OCI-LY1 (cell line): ENCODE data around the gene HYAL1.

Experiments
- H2AFZ ChIP-seq: fragments of 200-600 bp; sonication (generic), shearing (Covaris generic); 2 replicates; pipeline ENCODE4 v1.6.0; 2014; ENCODE audit warnings: antibody characterized with exemption, mild to moderate bottlenecking, low read length
- H3F3A ChIP-seq: fragments of 200-600 bp; sonication (generic), shearing (Covaris generic); 2 replicates; pipeline ENCODE4 v1.6.0; 2014; ENCODE audit warnings: mild to moderate bottlenecking, antibody characterized with exemption, low read length, moderate library complexity; ENCODE audit not compliant: insufficient read depth
- H3K27ac ChIP-seq: fragments of 200-600 bp; sonication (generic); 2 replicates; pipeline ENCODE4 v1.5.1; 2014; ENCODE audit warnings: low read length, mixed run types, mild to moderate bottlenecking, low read depth; ENCODE audit not compliant: poor library complexity, severe bottlenecking
- H3K27me3 ChIP-seq: fragments of 200-600 bp; sonication (generic); 2 replicates; pipeline ENCODE4 v1.6.0; 2014; ENCODE audit warnings: antibody characterized with exemption, mild to moderate bottlenecking, low read length, moderate library complexity; ENCODE audit not compliant: insufficient read depth
- H3K36me3 ChIP-seq: fragments of 200-600 bp; sonication (generic); 2 replicates; pipeline ENCODE4 v1.6.1; 2014; ENCODE audit warnings: mild to moderate bottlenecking, antibody characterized with exemption, low read length, moderate library complexity, mixed read lengths; ENCODE audit not compliant: insufficient read depth
- H3K4me1 ChIP-seq: fragments of 200-600 bp; sonication (generic); 2 replicates; pipeline ENCODE4 v1.5.1; 2014; ENCODE audit warnings: mild to moderate bottlenecking, low read length, moderate library complexity; ENCODE audit not compliant: insufficient read depth, severe bottlenecking
- H3K4me2 ChIP-seq: fragments of 200-600 bp; sonication (generic), shearing (Covaris generic); 2 replicates; pipeline ENCODE4 v1.6.1; 2014; ENCODE audit warnings: low read length
- H3K4me3 ChIP-seq: fragments of 200-600 bp; sonication (generic); 2 replicates; pipeline ENCODE4 v1.5.1; 2014; ENCODE audit warnings: low read length, low read depth, mild to moderate bottlenecking, mixed read lengths; ENCODE audit not compliant: poor library complexity, severe bottlenecking
- H3K79me2 ChIP-seq: fragments of 200-600 bp; shearing (Covaris generic); 2 replicates; pipeline ENCODE4 v1.6.1; 2016; ENCODE audit warnings: mixed run types, low read length, mixed read lengths; ENCODE audit not compliant: insufficient read depth
- H3K9ac ChIP-seq: fragments of 200-600 bp; sonication (generic), shearing (Covaris generic); 2 replicates; pipeline ENCODE4 v1.6.1; 2014; ENCODE audit warnings: mild to moderate bottlenecking, low read length, mixed read lengths
- H3K9me2 ChIP-seq: fragments of 200-600 bp; sonication (generic), shearing (Covaris generic); 2 replicates; pipeline ENCODE4 v1.6.1; 2014; ENCODE audit warnings: low read depth, mild to moderate bottlenecking, low read length, mixed read lengths
- H3K9me3 ChIP-seq: fragments of 200-600 bp; shearing (Covaris generic); 2 replicates; pipeline ENCODE4 v1.6.1; 2014; ENCODE audit warnings: low read length, mixed read lengths
- H4K20me1 ChIP-seq: fragments of 200-600 bp; sonication (generic), shearing (Covaris generic); 2 replicates; pipeline ENCODE4 v1.6.0; 2016; ENCODE audit warnings: mild to moderate bottlenecking, low read length; ENCODE audit not compliant: insufficient read depth
- EZH2 ChIP-seq: fragments of 200-600 bp; sonication (generic), shearing (Covaris generic); IDR thresholded peaks from 2 replicates; pipeline ENCODE4 v1.8.0; 2017; ENCODE audit warnings: borderline replicate concordance, mixed run types, mild to moderate bottlenecking, antibody characterized with exemption, low read length, moderate library complexity, mixed read lengths
- TF ChIP-seq, protein P1 (sequence below): fragments of 200-600 bp; sonication (generic), shearing (Covaris generic); IDR thresholded peaks from 2 replicates; pipeline ENCODE4 v1.5.1; 2017; ENCODE audit warnings: mild to moderate bottlenecking, antibody characterized with exemption, low read length, moderate library complexity, mixed read lengths

Gene HYAL1

DNA sequence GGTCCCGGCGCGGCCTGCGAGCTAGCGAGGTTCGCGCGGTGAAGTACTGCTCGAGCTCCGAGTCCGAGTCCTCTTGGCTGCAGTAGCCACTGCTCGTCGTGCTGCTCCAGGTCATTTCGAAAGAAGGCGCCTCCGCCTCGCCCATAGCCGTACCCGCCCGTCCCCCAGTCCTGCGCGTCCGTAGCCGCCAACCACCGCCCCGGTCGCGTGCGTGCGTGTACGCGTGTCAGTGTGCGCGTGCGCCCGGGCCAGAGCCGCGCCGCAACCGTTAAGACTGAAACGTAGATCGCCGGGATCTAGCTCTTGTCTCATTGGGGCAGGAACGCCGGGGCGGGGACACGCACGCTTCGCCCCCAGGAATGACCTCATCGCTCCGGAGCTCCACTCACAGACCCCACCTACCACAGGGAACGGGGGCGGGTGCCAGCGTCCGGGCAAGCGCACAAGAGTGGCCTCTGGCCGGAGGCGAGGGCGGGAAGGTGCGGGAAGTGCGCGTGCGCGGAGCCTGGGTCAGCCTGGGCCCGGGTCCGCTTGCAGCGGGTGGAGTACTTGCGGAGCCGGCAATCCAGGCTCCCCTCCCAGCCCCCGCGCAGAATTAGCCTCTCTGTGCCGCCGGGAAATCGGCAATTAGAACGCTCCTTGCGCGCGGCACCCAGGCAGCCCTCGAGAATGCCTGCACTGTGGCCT lies 33.9 kb upstream of the HYAL1 start:
- Histone ChIP-seq H3K4me1 (peaks cover 68% of the 10 kb centered on the region), H3K4me3 (peak overlapping the region; percentile 88), H2AFZ (no peak overlapping the region), H3K36me3 (peaks cover 18% of the 10 kb centered on the region; the same call in 1 of the 2 replicates), H3K4me2 (peak overlapping the region; percentile 97), H3F3A (0 out of 2 replicates have a peak, but pooled peaks cover 5% of the 10 kb centered on the region), H3K27me3 (no peaks in the 10 kb centered on the region), H4K20me1 (no peaks in the 10 kb centered on the region), H3K9ac (peak overlapping the region; percentile 96), H3K9me3 (no peaks in the 10 kb centered on the region), H3K79me2 (peaks cover 32% of the 10 kb centered on the region), H3K9me2 (no peaks in the 10 kb centered on the region), H3K27ac (peak overlapping the region; percentile 89)
- TF ChIP-seq, protein P1, sequence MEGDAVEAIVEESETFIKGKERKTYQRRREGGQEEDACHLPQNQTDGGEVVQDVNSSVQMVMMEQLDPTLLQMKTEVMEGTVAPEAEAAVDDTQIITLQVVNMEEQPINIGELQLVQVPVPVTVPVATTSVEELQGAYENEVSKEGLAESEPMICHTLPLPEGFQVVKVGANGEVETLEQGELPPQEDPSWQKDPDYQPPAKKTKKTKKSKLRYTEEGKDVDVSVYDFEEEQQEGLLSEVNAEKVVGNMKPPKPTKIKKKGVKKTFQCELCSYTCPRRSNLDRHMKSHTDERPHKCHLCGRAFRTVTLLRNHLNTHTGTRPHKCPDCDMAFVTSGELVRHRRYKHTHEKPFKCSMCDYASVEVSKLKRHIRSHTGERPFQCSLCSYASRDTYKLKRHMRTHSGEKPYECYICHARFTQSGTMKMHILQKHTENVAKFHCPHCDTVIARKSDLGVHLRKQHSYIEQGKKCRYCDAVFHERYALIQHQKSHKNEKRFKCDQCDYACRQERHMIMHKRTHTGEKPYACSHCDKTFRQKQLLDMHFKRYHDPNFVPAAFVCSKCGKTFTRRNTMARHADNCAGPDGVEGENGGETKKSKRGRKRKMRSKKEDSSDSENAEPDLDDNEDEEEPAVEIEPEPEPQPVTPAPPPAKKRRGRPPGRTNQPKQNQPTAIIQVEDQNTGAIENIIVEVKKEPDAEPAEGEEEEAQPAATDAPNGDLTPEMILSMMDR = no peak
- no peak for TF ChIP-seq EZH2

DNA sequence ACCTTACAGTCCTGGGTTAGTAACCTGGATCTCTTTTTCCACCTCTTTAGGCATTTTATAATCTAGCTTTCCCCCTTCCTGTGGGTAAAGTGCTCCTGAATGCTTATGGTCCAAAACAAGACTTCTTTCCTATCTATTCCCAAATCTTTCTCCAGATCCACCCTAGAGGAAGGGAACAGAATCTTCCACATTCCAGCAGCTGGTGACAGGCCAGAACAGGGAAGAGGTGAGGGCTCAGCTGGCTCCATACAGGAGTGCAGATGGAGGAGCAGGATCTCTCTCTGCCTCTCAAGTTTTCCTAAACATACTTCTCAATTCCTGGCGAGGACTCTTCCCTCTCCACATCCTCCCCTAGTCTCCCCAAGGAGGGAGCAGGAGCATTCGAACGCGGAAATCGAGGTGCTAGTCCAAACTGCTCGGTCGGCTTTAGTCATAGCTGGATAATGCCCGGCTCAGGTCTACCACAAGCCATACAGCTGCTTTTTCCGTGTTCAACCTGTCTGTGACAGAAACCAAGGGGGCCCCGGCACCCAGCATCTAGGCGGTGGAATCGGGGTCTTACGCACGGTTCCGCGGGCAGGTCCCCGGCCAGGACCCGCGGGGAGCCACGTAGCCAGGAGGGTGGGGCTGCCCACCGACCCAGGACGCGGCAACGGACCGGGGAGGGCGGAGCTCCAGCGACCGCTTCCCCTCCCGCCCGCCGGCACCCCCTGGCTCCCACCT lies 33.2 kb upstream of the HYAL1 start:
- H4K20me1 ChIP-seq = no peaks in the 10 kb centered on the region
- H2AFZ ChIP-seq = no peak overlapping the region
- H3K9ac ChIP-seq = peak overlapping the region; percentile 96
- no peaks in the 10 kb centered on the region for H3K27me3 ChIP-seq
- peak overlapping the region; percentile 86 for H3K4me2 ChIP-seq
- H3K79me2 ChIP-seq = peaks cover 32% of the 10 kb centered on the region
- H3K27ac ChIP-seq = peak overlapping the region; percentile 75
- peaks cover 26% of the 10 kb centered on the region for H3K36me3 ChIP-seq
- H3K9me3 ChIP-seq = no peaks in the 10 kb centered on the region
- no peaks in the 10 kb centered on the region for H3K9me2 ChIP-seq
- peak overlapping the region; percentile 88 for H3K4me3 ChIP-seq
- 0 out of 2 replicates have a peak, but pooled peaks cover 5% of the 10 kb centered on the region for H3F3A ChIP-seq
- TF ChIP-seq EZH2 = no peak
- TF ChIP-seq, protein P1 = no peak
- H3K4me1 ChIP-seq = peaks cover 68% of the 10 kb centered on the region

DNA sequence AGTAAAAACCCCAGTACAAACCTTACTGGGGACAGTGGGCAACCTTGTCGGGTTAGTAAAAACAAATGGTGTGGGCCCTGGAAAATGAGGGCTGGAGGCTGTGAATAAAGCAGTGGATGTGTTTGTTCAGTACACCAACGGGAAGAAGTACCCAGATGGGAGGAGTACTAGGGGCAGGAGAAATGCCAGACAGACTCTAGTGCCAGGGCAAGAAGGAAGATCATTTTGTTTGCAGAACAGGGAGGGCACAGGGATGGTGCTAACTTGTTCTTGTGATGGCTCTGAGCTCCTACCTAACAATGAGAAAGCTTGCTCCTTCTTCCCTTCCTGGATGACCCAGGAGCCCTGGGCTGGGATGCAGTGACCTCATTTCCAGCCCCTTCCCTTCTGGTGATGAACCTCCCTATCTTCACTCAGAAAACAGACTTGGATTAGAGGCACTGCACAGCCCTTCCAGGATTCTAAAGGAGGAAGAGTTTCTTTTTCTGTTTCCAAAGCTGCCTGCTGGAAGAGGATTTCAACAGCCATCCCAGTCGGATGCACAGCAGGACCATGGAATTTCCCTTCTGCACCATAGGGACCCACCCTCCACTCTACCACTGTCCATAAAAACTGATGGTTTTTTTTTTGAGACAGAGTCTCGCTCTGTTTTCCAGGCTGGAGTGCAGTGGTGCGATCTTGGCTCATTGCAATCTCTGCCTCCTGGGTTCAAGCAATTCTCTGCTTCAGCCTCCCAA lies 31.1 kb upstream of the HYAL1 start:
- Histone ChIP-seq H4K20me1 (no peaks in the 10 kb centered on the region), H3K4me3 (no peak overlapping the region)

More for the DNA sequence above, 31.1 kb upstream of the HYAL1 start:
- Histone ChIP-seq H3K4me1 (peaks cover 50% of the 10 kb centered on the region), H3F3A (0 out of 2 replicates have a peak, but pooled peaks cover 5% of the 10 kb centered on the region), H3K4me2 (peak overlapping the region; percentile 55), H3K9me2 (no peaks in the 10 kb centered on the region), H2AFZ (no peak overlapping the region), H3K27me3 (no peaks in the 10 kb centered on the region), H3K27ac (peak overlapping the region; percentile 19), H3K9me3 (no peaks in the 10 kb centered on the region), H3K36me3 (peaks cover 47% of the 10 kb centered on the region), H3K9ac (peak overlapping the region; percentile 36; the same call in 1 of the 2 replicates), H3K79me2 (peaks cover 32% of the 10 kb centered on the region)
- TF ChIP-seq, protein P1 = no peak
- TF ChIP-seq EZH2 = no peak
